ENCODE measurements around the gene CHST11.

CHST11 gene

GRCh38 chr12:104519190-104520019 is 62.7 kb downstream of the CHST11 start:
- no peak overlapping the region for H3K27ac ChIP-seq
- TF ChIP-seq ZFX (IDR thresholded peaks at IDR 0.05; ENCODE audit: borderline replicate concordance), result no peak
- TF ChIP-seq, protein P1, sequence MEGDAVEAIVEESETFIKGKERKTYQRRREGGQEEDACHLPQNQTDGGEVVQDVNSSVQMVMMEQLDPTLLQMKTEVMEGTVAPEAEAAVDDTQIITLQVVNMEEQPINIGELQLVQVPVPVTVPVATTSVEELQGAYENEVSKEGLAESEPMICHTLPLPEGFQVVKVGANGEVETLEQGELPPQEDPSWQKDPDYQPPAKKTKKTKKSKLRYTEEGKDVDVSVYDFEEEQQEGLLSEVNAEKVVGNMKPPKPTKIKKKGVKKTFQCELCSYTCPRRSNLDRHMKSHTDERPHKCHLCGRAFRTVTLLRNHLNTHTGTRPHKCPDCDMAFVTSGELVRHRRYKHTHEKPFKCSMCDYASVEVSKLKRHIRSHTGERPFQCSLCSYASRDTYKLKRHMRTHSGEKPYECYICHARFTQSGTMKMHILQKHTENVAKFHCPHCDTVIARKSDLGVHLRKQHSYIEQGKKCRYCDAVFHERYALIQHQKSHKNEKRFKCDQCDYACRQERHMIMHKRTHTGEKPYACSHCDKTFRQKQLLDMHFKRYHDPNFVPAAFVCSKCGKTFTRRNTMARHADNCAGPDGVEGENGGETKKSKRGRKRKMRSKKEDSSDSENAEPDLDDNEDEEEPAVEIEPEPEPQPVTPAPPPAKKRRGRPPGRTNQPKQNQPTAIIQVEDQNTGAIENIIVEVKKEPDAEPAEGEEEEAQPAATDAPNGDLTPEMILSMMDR (IDR thresholded peaks at IDR 0.05), result no peak

GRCh38 chr12:104520242-104520900 is 63.6 kb downstream of the CHST11 start:
- H3K27ac ChIP-seq, result no peak overlapping the region
- TF ChIP-seq, protein P1 (IDR thresholded peaks at IDR 0.05), result no peak

DNA sequence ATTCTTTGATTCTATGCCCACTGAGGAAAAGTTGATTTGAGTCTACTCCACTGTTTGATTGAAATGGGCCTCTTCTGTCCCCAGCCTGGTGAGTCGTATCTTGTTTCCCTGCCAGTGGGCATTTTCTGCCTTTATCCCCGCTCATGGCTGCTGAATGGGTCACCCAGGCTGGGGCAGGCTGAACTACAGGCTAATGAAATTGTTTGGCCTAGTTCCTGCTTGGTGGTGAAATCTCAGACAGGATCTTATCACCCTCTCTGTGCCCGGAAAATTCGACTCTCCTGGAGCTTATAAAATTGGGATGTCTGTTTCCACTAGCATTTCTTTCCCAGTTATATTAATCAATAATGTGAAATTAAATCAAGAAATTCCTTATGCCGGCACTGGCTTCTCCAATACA is 65.0 kb downstream of the CHST11 start:
- no peak for TF ChIP-seq ZFX (IDR thresholded peaks at IDR 0.05; ENCODE audit: borderline replicate concordance)
- TF ChIP-seq, protein P1 (IDR thresholded peaks at IDR 0.05), result no peak
- no peak overlapping the region for H3K27ac ChIP-seq

DNA sequence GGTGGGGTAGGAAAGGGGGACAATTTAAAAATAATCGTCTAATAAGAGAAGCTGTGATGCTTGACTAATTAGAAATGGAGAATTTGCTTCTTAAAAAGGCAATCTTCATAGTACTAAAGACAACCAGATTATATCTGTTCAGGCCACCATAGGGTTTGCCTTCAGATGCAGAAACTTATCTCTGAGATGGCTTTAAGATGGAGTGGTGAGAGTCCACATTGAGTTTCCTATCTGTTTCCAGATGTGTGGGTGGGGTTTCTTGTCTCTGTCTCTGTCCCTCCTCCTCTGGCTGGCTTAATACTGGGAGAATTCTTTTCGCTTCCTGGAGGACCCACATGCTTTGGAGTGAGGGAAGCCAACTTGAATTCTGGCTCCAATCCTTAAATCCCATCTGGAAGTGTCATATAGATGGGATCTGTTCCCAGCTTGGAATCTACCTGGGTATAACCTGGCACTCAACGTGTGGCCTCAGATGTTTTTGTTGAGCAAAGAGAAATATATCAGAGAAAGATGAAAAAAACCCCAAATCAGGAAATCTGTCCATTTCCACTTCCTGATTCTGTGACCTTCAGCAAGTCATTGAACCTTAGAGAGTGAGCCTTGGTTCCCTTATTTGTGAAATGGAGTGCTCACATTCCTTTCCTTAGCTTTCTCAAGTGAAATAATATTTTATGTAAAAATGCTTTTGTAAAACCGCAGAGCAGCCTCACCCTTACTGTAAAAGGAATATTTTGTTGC is 66.4 kb downstream of the CHST11 start:
- TF ChIP-seq, protein P1 (IDR thresholded peaks at IDR 0.05), result no peak
- TF ChIP-seq ZFX (IDR thresholded peaks at IDR 0.05; ENCODE audit: borderline replicate concordance), result no peak
- H3K27ac ChIP-seq, result no peak overlapping the region

DNA sequence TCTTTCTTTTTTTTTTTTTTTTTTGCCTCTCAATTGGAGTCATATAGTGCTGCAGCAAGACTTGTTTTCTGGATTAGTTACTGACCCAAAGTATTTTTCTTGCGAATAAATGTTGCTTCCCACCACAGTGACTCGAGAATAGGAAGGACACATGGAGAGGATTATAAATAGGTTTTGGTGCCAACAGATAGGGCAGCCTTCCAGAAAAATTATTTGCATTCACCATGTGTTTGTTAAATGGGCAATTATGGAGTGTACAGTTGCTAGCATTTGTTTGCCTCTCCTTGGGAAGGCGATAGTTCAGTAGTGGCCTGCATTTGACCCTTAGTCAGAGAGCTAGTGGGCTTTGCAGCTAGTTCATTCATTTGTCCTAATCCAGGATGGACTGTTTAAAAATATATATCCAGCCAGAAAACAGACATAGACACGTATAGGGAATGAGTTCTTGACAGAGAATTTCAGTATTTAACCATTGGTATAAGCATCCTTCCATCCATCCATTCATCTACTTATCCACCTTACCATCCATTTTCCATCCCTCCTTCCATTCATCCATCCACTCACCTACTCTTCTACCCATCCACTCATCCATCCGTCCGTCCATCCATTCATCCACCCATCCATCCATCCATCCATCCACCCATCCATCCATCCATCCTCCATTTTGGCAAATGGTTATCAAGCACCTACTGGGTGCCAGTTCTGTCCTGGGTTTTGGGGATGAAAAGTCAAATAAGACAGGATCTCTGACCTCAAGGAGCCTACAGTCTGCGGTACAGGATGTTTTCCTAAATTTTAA is 67.5 kb downstream of the CHST11 start:
- H3K27ac ChIP-seq, result no peak overlapping the region
- TF ChIP-seq ZFX (IDR thresholded peaks at IDR 0.05; ENCODE audit: borderline replicate concordance), result no peak
- TF ChIP-seq, protein P1 (IDR thresholded peaks at IDR 0.05), result no peak

- TF ChIP-seq ZFX (IDR thresholded peaks at IDR 0.05; ENCODE audit: borderline replicate concordance), result no peak
- TF ChIP-seq, protein P1 (IDR thresholded peaks at IDR 0.05), result no peak
- H3K27ac ChIP-seq, result no peak overlapping the region
These were observed 69.6 kb downstream of the CHST11 start for GRCh38 chr12:104526320-104526719.

Data from 22Rv1 (cell line).